Measurements from ENCODE around the gene DYNLT4. TPM values are rescaled to one million over a fixed set of nuclear protein-coding genes. Genes with fewer than 3 reads are reported as not detected.

Gene DYNLT4
- polyA plus RNA-seq, 1 of the 3 experiments (the other 2 are of a cell fraction) = 0.61 TPM

- no peak for TF ChIP-seq CTCF (IDR thresholded peaks at IDR 0.05)
- no peak for TF ChIP-seq MXI1 (IDR thresholded peaks at IDR 0.05; ENCODE audit: low read depth, low read length)
- no peak for TF ChIP-seq SIN3A (IDR thresholded peaks at IDR 0.05; ENCODE audit: borderline replicate concordance, low read depth, low read length)
- TF ChIP-seq MEF2A (IDR thresholded peaks at IDR 0.05; ENCODE audit: borderline replicate concordance, low read depth) = no peak
- no peak for TF ChIP-seq FOXM1 (IDR thresholded peaks at IDR 0.05; ENCODE audit: low read depth)
- TF ChIP-seq CHD2 (IDR thresholded peaks at IDR 0.05; ENCODE audit: low read length, partially characterized antibody) = no peak
- TF ChIP-seq SMC3 (IDR thresholded peaks at IDR 0.05; ENCODE audit: low read depth, low read length) = no peak
- TF ChIP-seq TEAD4 (IDR thresholded peaks at IDR 0.05; ENCODE audit: borderline replicate concordance, insufficient read depth) = no peak
Measured at GRCh38 chr1:44830900-44831304, 23.8 kb upstream of the DYNLT4 start (continued).

GRCh38 chr1:44829506-44830384 is 22.6 kb upstream of the DYNLT4 start:
- no peaks in the 10 kb centered on the region for H3F3A ChIP-seq (replicated peaks; ENCODE audit: insufficient read depth)
- no peak for TF ChIP-seq ZBTB33 (IDR thresholded peaks at IDR 0.05; ENCODE audit: borderline replicate concordance, low read depth)
- TF ChIP-seq EZH2phosphoT487 (IDR thresholded peaks at IDR 0.05; ENCODE audit: borderline replicate concordance, low read depth) = no peak
- TF ChIP-seq FOXJ3 (CRISPR knock-in tag; IDR thresholded peaks at IDR 0.05) = no peak
- no peak for TF ChIP-seq USF1 (IDR thresholded peaks at IDR 0.05; ENCODE audit: borderline replicate concordance, low read depth)
- TF ChIP-seq JUND (IDR thresholded peaks at IDR 0.05) = no peak
- no peak for TF ChIP-seq FOXM1 (IDR thresholded peaks at IDR 0.05; ENCODE audit: low read depth)
- no peak for TF ChIP-seq PBX3 (IDR thresholded peaks at IDR 0.05)
- TF ChIP-seq RCOR1 (IDR thresholded peaks at IDR 0.05; ENCODE audit: low read length) = no peak
- TF ChIP-seq MEF2A (IDR thresholded peaks at IDR 0.05; ENCODE audit: borderline replicate concordance, low read depth) = no peak
- no peak overlapping the region for H2AFZ ChIP-seq (ENCODE audit: low read depth)
- H3K4me3 ChIP-seq (ENCODE audit: low read depth in 2 of 2, low read length in 1 of 2) = no peak overlapping the region
- DNase-seq = peak; percentile 26
- H3K4me1 ChIP-seq (ENCODE audit: control insufficient read depth in 1 of 2, insufficient read depth in 2 of 2, low read depth in 1 of 2, low read length in 1 of 2) = no peaks in the 10 kb centered on the region; a peak in 1 of 4 replicates
- POLR2A ChIA-PET = interaction anchor here (1.2 kb wide), 1 partner anchor 8 kb away, joined by 4 read pairs; no protein-coding TSS in a partner anchor
- no peaks in the 10 kb centered on the region for H4K20me1 ChIP-seq (ENCODE audit: insufficient read depth)
- no peak overlapping the region for H3K9ac ChIP-seq
- CTCF ChIA-PET = interaction anchor here (0.8 to 2.2 kb wide), 8 partner anchors 9 to 663 kb away, joined by 3 to 5 read pairs (median 3); partner anchors contain the start of gene EIF2B3
- no peaks in the 10 kb centered on the region for H3K27me3 ChIP-seq (ENCODE audit: insufficient read depth)
- H3K4me2 ChIP-seq = no peak overlapping the region
- WGBS (ENCODE audit: low lambda C conversion rate) = 65% methylated on average over 5 of the region's 12 CpGs
- no peaks in the 10 kb centered on the region for H3K9me3 ChIP-seq
- no peaks in the 10 kb centered on the region for H3K9me2 ChIP-seq
- no peak overlapping the region for H3K27ac ChIP-seq (ENCODE audit: low read depth in 2 of 2, low read length in 1 of 2)
- no peaks in the 10 kb centered on the region for H3K79me2 ChIP-seq (ENCODE audit: insufficient read depth)
- H3K36me3 ChIP-seq (replicated peaks in 1 of 2; ENCODE audit: control insufficient read depth in 1 of 2, insufficient read depth in 2 of 2, low read length in 1 of 2) = no peaks in the 10 kb centered on the region
